Ectodermal cell (in vitro differentiated cells): ENCODE measurements around the gene BFSP2.

Experiments
- H3K27ac ChIP-seq: 2 replicates; pipeline ENCODE4 v1.7.0; 2013; ENCODE audit warnings: mild to moderate bottlenecking, low read depth, low read length; ENCODE audit not compliant: insufficient read depth, poor library complexity, severe bottlenecking
- H3K27me3 ChIP-seq: 2 replicates; pipeline ENCODE4 v1.7.0; 2013; ENCODE audit warnings: mild to moderate bottlenecking, low read length; ENCODE audit not compliant: insufficient read depth, control insufficient read depth, poor library complexity, severe bottlenecking
- H3K36me3 ChIP-seq: one replicate; pipeline ENCODE4 v1.7.0; 2013; ENCODE audit warnings: low read length; ENCODE audit not compliant: control insufficient read depth, insufficient read depth
- H3K4me1 ChIP-seq: one replicate; pipeline ENCODE4 v1.7.0; 2013; ENCODE audit warnings: low read length; ENCODE audit not compliant: control insufficient read depth, insufficient read depth
- H3K4me3 ChIP-seq: 2 replicates; pipeline ENCODE4 v1.7.0; 2013; ENCODE audit warnings: low read depth, low read length, control low read depth; ENCODE audit not compliant: insufficient read depth
- H3K9me3 ChIP-seq: 2 replicates; pipeline ENCODE4 v1.7.0; 2013; ENCODE audit warnings: mild to moderate bottlenecking, low read length, moderate library complexity; ENCODE audit not compliant: control insufficient read depth
- WGBS, 2 experiments: methylation state at CpG; one replicate each; pipeline ENCODE4 v1.1.7; 2013; ENCODE audit warnings: missing lambda C conversion rate in 2 of 2; 5-methylcytosine and 5-hydroxymethylcytosine counted together

The BFSP2 gene

GRCh38 chr3:133414021-133414392 lies 14.2 kb downstream of the BFSP2 start:
- H3K27ac ChIP-seq = no peak overlapping the region
- no peaks in the 10 kb centered on the region for H3K27me3 ChIP-seq
- H3K4me1 ChIP-seq = peaks cover 4% of the 10 kb centered on the region
- H3K4me3 ChIP-seq = no peak overlapping the region
- no peaks in the 10 kb centered on the region for H3K36me3 ChIP-seq
- no peaks in the 10 kb centered on the region for H3K9me3 ChIP-seq
- 89 to 91% methylated on average over 4 of the region's 4 CpGs for WGBS, 2 experiments

- Histone ChIP-seq H3K27ac (no peak overlapping the region), H3K4me3 (no peak overlapping the region), H3K4me1 (peaks cover 15% of the 10 kb centered on the region), H3K9me3 (no peaks in the 10 kb centered on the region), H3K36me3 (no peaks in the 10 kb centered on the region), H3K27me3 (no peaks in the 10 kb centered on the region)
- 81 to 82% methylated on average over 7 of the region's 7 CpGs for WGBS, 2 experiments
Observed at GRCh38 chr3:133418361-133418760, 18.5 kb downstream of the BFSP2 start.

GRCh38 chr3:133419151-133419909 lies 19.5 kb downstream of the BFSP2 start:
- Histone ChIP-seq H3K4me1 (peaks cover 15% of the 10 kb centered on the region), H3K9me3 (no peaks in the 10 kb centered on the region), H3K27ac (no peak overlapping the region), H3K36me3 (no peaks in the 10 kb centered on the region), H3K4me3 (no peak overlapping the region), H3K27me3 (no peaks in the 10 kb centered on the region)
- WGBS, 2 experiments = 84 to 87% methylated on average over 15 of the region's 15 CpGs

- no peaks in the 10 kb centered on the region for H3K9me3 ChIP-seq
- H3K36me3 ChIP-seq = no peaks in the 10 kb centered on the region
- 87 to 90% methylated on average over 9 of the region's 9 CpGs for WGBS, 2 experiments
- H3K4me3 ChIP-seq = no peak overlapping the region
- no peaks in the 10 kb centered on the region for H3K27me3 ChIP-seq
- peaks cover 12% of the 10 kb centered on the region for H3K4me1 ChIP-seq
- no peak overlapping the region for H3K27ac ChIP-seq
Observed at GRCh38 chr3:133424937-133425869, 25.3 kb downstream of the BFSP2 start.

GRCh38 chr3:133425898-133426297 lies 26.0 kb downstream of the BFSP2 start:
- no peak overlapping the region for H3K27ac ChIP-seq
- 86% methylated on average over 3 of the region's 3 CpGs for WGBS, 2 experiments
- no peaks in the 10 kb centered on the region for H3K36me3 ChIP-seq
- H3K9me3 ChIP-seq = no peaks in the 10 kb centered on the region
- H3K27me3 ChIP-seq = no peaks in the 10 kb centered on the region
- H3K4me1 ChIP-seq = peaks cover 6% of the 10 kb centered on the region
- no peak overlapping the region for H3K4me3 ChIP-seq

- Histone ChIP-seq H3K4me1 (no peaks in the 10 kb centered on the region), H3K4me3 (no peak overlapping the region), H3K27ac (no peak overlapping the region), H3K9me3 (no peaks in the 10 kb centered on the region), H3K27me3 (no peaks in the 10 kb centered on the region), H3K36me3 (no peaks in the 10 kb centered on the region)
- 93 to 95% methylated on average over 2 of the region's 2 CpGs for WGBS, 2 experiments
Observed at GRCh38 chr3:133426721-133427120, 26.9 kb downstream of the BFSP2 start.

- H3K27me3 ChIP-seq = no peaks in the 10 kb centered on the region
- H3K9me3 ChIP-seq = no peaks in the 10 kb centered on the region
- WGBS, 2 experiments = 86 to 87% methylated on average over 10 to 12 of the region's 12 CpGs
- no peaks in the 10 kb centered on the region for H3K4me1 ChIP-seq
- H3K36me3 ChIP-seq = no peaks in the 10 kb centered on the region
- H3K27ac ChIP-seq = no peak overlapping the region
- no peak overlapping the region for H3K4me3 ChIP-seq
Observed at GRCh38 chr3:133428552-133428951, 28.7 kb downstream of the BFSP2 start.

GRCh38 chr3:133429063-133429462 lies 29.2 kb downstream of the BFSP2 start:
- Histone ChIP-seq H3K27ac (no peak overlapping the region), H3K9me3 (no peaks in the 10 kb centered on the region), H3K4me3 (no peak overlapping the region), H3K27me3 (no peaks in the 10 kb centered on the region), H3K36me3 (no peaks in the 10 kb centered on the region), H3K4me1 (no peaks in the 10 kb centered on the region)

GRCh38 chr3:133439563-133439962 lies 39.7 kb downstream of the BFSP2 start:
- no peaks in the 10 kb centered on the region for H3K36me3 ChIP-seq
- H3K4me3 ChIP-seq = no peak overlapping the region
- H3K4me1 ChIP-seq = no peaks in the 10 kb centered on the region
- no peak overlapping the region for H3K27ac ChIP-seq
- no peaks in the 10 kb centered on the region for H3K9me3 ChIP-seq
- WGBS, 2 experiments = 94 to 95% methylated on average over 2 of the region's 2 CpGs
- H3K27me3 ChIP-seq = no peaks in the 10 kb centered on the region

- Histone ChIP-seq H3K36me3 (no peaks in the 10 kb centered on the region), H3K4me3 (no peak overlapping the region), H3K4me1 (no peaks in the 10 kb centered on the region), H3K27me3 (no peaks in the 10 kb centered on the region), H3K9me3 (no peaks in the 10 kb centered on the region), H3K27ac (no peak overlapping the region)
- WGBS, 2 experiments = 95% methylated on average over 2 of the region's 2 CpGs
Observed at GRCh38 chr3:133440652-133441051, 40.8 kb downstream of the BFSP2 start.
